SJCRH30 (cell line): Measurements from ENCODE around the gene TCP10L. TPM values are rescaled to one million over a fixed set of nuclear protein-coding genes. Genes with fewer than 3 reads are reported as not detected.

Source experiments
- DNase-seq, 2 experiments: peaks; one replicate each; pipeline ENCODE4 v3.0.0-alpha.2; 2015 to 2020
- H3K27ac ChIP-seq: fragments of 250-450 bp; sonication (Bioruptor Pico); 2 replicates; pipeline ENCODE4 v1.5.1; 2020; ENCODE audit warnings: mild to moderate bottlenecking, moderate library complexity
- H3K27me3 ChIP-seq: fragments of 250-450 bp; sonication (Bioruptor Pico); 2 replicates; pipeline ENCODE4 v1.5.1; 2020; ENCODE audit warnings: mild to moderate bottlenecking, moderate library complexity
- H3K36me3 ChIP-seq: fragments of 250-450 bp; sonication (Bioruptor Pico); 2 replicates; pipeline ENCODE4 v1.5.1; 2020; ENCODE audit warnings: mild to moderate bottlenecking, moderate library complexity
- H3K4me1 ChIP-seq: fragments of 250-450 bp; sonication (Bioruptor Pico); 2 replicates; pipeline ENCODE4 v1.5.1; 2020; ENCODE audit warnings: mild to moderate bottlenecking, moderate library complexity
- H3K4me3 ChIP-seq: fragments of 250-450 bp; sonication (Bioruptor Pico); 2 replicates; pipeline ENCODE4 v1.5.1; 2020; ENCODE audit warnings: mild to moderate bottlenecking, moderate library complexity
- H3K9me3 ChIP-seq: fragments of 250-450 bp; sonication (Bioruptor Pico); replicated peaks from 2 replicates; pipeline ENCODE4 v1.5.1; 2020; ENCODE audit warnings: mild to moderate bottlenecking, moderate library complexity
- total RNA-seq: library from RNA; depleted of rRNA; stranded (reverse); fragments of >200 nt; shearing (Covaris generic); gene quantifications from 2 replicates; pipeline ENCODE4 v1.2.3, GENCODE V29; 2014

Gene TCP10L
- total RNA-seq, 1 experiment from 2014 or later, result not detected

DNA sequence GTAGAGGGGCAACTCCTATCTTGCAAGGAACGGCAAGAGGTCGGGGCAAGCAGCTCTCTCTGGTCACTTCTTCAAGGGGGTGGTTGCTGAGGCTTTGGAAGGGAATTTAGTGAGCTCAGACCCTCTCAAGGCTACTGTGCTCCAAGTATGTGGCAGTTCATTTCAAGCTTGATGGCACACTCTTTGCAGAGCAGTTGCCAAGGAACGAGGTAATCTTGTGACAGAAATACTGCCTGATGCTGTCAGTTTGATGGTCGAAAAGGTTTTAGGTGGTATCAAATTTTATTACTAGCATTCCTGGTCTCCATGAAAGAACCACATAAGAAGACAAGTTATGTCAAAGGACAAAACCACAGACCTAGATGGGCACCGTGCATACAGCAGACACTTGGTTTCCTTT is 13.8 kb upstream of the TCP10L start:
- no peaks in the 10 kb centered on the region for H3K27me3 ChIP-seq
- no peaks in the 10 kb centered on the region for H3K4me1 ChIP-seq
- H3K9me3 ChIP-seq, result no peaks in the 10 kb centered on the region
- no peak overlapping the region for H3K4me3 ChIP-seq
- H3K36me3 ChIP-seq, result peaks cover 5% of the 10 kb centered on the region; the same call in 1 of the 2 replicates
- no peak overlapping the region for H3K27ac ChIP-seq
- no peak for DNase-seq

DNA sequence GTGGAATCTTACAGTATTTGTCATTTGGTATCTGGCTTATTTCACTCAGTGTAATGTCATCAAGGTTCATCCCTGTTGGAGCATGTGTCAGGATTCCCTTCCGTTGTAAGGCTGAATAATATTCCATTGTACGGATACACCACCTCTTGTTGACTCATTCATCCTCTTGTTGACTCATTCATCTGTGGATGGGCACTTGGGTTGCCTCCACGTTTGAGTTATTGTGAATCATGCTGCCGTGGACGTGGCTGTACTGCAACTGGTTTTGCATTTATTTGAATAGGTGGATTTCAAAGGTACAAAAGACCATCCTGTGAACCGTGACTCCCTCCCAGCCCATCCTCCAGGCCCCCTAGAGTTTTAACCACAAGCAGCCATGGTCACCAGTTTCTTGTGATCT is 11.9 kb upstream of the TCP10L start:
- Histone ChIP-seq H3K4me1 (peaks cover 7% of the 10 kb centered on the region; the same call in 1 of the 2 replicates), H3K27ac (no peak overlapping the region), H3K27me3 (no peaks in the 10 kb centered on the region), H3K9me3 (no peaks in the 10 kb centered on the region), H3K36me3 (peaks cover 2% of the 10 kb centered on the region; the same call in 1 of the 2 replicates), H3K4me3 (no peak overlapping the region)
- DNase-seq, result no peak

DNA sequence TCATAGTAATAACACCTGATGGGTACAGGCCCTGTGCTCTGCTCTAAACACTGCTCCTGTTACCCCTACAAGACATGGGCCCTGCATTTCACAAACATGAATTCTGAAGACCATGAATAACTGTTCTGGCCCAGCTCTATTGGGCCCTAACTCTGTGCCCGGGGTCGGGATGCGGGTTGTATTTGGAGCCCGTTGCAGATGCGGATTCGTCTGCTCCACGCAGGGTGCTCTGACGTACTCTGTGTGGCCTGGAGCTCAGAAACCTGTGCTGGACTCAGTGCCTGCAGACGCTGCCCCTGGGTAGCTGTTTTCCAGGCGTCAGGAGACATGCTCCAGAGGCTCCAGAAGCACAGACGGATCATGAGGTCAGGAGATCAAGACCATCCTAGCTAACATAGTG is 10.1 kb upstream of the TCP10L start:
- Histone ChIP-seq H3K4me3 (no peak overlapping the region), H3K36me3 (peaks cover 2% of the 10 kb centered on the region; the same call in 1 of the 2 replicates), H3K27me3 (no peaks in the 10 kb centered on the region), H3K27ac (no peak overlapping the region), H3K4me1 (peaks cover 7% of the 10 kb centered on the region; the same call in 1 of the 2 replicates), H3K9me3 (no peaks in the 10 kb centered on the region)
- DNase-seq, result no peak

DNA sequence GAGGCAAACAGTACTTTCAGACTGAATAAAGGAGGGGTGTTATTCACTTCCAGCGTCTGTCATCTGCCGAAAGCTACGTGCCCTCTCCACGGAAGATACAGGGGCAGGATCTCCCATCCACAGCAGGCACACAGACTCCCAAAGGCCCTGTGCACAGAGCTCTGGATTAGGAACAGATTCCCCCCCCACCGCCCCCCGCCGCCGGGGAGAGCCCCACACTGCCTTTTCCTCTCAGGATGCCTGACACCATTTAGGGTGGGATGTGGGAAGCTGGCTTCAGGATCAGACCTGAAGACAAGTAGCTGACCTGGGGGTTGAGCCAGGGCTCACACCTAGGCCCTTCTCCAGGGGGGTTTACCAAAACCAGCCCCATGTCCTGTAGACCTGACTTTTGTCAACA is 8.4 kb upstream of the TCP10L start:
- no peak overlapping the region for H3K4me3 ChIP-seq
- DNase-seq, result no peak
- H3K36me3 ChIP-seq, result no peaks in the 10 kb centered on the region
- peaks cover 7% of the 10 kb centered on the region; the same call in 1 of the 2 replicates for H3K4me1 ChIP-seq
- H3K27me3 ChIP-seq, result no peaks in the 10 kb centered on the region
- H3K9me3 ChIP-seq, result no peaks in the 10 kb centered on the region
- no peak overlapping the region for H3K27ac ChIP-seq

DNA sequence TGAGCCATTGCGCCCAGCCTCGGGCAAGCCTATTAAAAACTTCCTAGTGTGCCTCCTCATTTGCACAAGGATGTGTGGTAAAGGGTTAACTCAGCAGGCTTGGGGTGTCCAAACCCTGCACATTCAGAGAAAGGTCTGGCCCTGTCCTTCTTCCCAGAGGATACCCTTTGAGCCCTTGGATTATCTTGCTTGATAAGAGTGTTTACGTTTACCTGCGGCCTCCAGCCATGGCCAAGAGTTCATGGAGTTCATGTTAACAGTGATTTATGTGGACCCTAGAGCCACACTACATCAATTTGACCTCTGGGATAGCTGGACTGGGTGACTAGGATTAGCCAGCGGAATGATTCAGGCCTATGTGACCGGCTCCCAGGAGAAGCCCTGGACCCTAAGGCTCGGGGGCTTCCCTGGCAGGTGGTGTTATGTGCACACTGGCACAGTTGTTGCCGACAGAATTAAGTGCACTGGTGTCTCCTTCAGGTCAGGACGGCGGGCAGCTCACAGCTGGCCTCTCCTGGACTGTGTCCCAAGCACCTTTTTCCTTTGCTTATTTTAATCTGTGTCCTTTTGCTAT is 7.7 kb upstream of the TCP10L start:
- Histone ChIP-seq H3K36me3 (no peaks in the 10 kb centered on the region), H3K27me3 (no peaks in the 10 kb centered on the region), H3K9me3 (no peaks in the 10 kb centered on the region), H3K27ac (no peak overlapping the region), H3K4me3 (no peak overlapping the region), H3K4me1 (peaks cover 7% of the 10 kb centered on the region; the same call in 1 of the 2 replicates)
- peak; percentile 21 to 49 for DNase-seq

DNA sequence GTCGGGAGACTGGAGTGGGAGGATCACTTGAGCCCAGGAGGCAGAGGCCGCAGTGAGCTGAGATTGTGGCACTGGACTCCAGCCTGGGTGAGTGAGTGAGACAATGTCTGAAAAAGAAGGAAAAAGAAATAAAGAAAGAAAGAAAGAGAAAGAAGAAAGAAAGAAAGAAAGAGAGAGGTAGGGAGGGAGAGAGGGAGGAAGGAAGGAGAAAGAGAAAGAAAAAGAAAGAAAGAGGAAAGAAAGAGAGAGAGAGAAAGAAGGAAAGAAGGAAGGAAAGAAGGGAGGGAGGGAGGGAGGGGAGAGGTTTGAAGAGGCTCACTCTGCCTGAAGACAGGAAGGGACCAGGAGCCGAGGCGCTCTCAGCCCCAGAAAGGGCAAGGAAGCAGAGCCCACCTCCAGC is 4.8 kb upstream of the TCP10L start:
- no peaks in the 10 kb centered on the region for H3K36me3 ChIP-seq
- no peak for DNase-seq
- no peaks in the 10 kb centered on the region for H3K27me3 ChIP-seq
- H3K4me3 ChIP-seq, result no peak overlapping the region
- peaks cover 7% of the 10 kb centered on the region; the same call in 1 of the 2 replicates for H3K4me1 ChIP-seq
- H3K27ac ChIP-seq, result no peak overlapping the region
- H3K9me3 ChIP-seq, result no peaks in the 10 kb centered on the region

DNA sequence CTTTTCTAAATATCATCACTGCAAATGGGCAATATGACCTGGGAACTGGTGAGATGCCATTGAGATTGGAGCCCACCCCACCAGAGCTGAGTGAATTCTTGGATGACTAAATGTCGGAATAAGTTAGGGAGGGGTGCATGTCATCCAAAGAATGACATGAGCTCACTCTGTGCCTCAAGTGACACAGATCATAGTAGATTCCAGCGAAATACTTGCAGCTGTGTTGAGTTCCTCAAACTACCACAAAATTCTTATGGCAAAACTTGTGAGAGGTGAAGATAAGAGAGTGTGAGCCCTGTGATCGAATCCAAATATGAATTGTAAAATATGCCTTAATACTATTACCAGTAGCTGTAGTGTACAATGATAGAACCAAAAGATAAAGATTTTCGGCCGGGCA is 2.3 kb upstream of the TCP10L start:
- Histone ChIP-seq H3K27ac (no peak overlapping the region), H3K9me3 (no peaks in the 10 kb centered on the region), H3K27me3 (no peaks in the 10 kb centered on the region), H3K4me3 (no peak overlapping the region), H3K36me3 (no peaks in the 10 kb centered on the region), H3K4me1 (no peaks in the 10 kb centered on the region)
- no peak for DNase-seq

DNA sequence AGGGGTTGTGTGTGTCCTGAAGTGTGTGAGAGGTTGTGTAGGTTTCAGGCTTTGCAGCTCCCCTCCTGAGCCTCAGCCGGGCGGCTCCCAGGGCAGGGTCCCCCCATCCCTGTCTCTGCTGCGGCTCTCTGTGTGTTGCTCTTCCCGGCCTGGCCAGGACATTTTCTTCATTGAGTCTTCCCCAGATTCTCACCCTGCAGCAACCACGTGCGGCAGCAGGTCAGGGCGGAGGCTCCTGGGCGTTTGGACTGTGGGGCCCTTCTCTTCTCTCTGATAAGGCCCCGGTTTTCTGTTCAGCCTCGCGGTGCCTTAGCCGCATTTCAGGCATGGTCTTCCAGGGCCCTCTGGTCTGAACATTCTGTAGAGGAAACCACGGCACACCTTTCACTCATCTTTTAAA is 1.8 kb upstream of the TCP10L start:
- H3K4me1 ChIP-seq, result no peaks in the 10 kb centered on the region
- no peak overlapping the region for H3K4me3 ChIP-seq
- H3K27me3 ChIP-seq, result no peaks in the 10 kb centered on the region
- H3K36me3 ChIP-seq, result no peaks in the 10 kb centered on the region
- no peak overlapping the region for H3K27ac ChIP-seq
- H3K9me3 ChIP-seq, result no peaks in the 10 kb centered on the region
- DNase-seq, result no peak

DNA sequence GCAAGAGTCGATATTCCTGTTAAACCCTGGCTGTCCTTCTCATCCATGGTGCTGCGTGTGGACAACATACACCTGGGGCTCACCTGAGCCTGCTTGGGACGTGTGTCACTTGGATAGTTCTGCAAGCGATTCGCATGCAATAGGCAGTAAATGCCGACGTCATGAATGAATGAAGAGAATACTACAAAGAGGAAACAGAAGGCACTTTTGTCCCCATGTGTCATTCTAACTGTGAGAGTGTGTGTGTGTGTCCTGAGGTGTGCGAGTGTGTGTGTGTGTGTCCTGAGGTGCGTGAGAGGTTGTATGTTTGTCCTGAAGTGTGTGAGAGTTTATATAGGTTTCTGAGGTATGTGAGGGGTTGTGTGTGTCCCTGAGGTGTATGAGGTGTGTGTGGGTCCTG is 647 bp upstream of the TCP10L start:
- Histone ChIP-seq H3K4me1 (no peaks in the 10 kb centered on the region), H3K9me3 (no peaks in the 10 kb centered on the region), H3K36me3 (no peaks in the 10 kb centered on the region)

DNA sequence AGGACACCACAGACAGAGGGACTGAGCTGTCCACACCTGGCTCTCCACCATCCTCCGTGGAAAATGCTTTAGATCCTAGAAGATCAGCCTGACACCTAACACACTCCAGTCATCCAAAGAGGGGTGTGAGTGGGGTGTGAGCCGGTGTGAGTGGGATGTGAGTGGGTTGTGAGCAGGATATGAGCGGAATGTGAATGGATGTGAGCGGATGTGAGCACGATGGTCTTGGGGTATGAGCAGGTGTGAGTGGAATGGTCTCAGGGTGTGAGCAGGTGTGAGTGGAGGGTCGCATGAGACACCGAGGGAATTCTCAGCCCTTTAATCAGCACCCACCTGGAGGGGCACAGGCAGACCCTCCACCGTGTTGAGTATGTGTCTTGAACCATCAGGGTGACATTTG is 851 bp downstream of the TCP10L start:
- no peaks in the 10 kb centered on the region for H3K27me3 ChIP-seq
- no peak for DNase-seq
- no peaks in the 10 kb centered on the region for H3K36me3 ChIP-seq
- no peaks in the 10 kb centered on the region for H3K4me1 ChIP-seq
- H3K9me3 ChIP-seq, result no peaks in the 10 kb centered on the region
- no peak overlapping the region for H3K27ac ChIP-seq
- H3K4me3 ChIP-seq, result no peak overlapping the region

More for the DNA sequence above, 647 bp upstream of the TCP10L start:
- H3K4me3 ChIP-seq, result no peak overlapping the region
- no peak for DNase-seq
- no peak overlapping the region for H3K27ac ChIP-seq
- no peaks in the 10 kb centered on the region for H3K27me3 ChIP-seq

DNA sequence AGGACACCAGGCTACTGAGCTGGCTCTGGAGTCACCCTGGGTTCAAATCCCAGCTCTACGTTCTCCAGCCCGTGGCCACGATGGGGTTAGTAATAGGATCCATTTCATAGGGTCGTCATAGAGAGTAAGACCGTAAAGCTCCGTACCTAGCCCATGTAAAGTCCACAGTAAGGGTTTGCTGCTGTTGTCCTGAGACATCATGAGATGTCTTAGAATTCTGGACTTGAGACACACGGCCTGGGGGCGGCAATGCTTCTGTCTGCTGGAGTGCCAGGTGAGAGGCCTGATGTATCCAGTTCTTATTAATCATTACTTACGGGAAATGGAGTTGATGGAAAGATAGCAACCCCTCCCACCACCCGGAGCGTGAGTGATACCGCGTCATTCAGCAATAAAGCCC is 3.6 kb downstream of the TCP10L start:
- Histone ChIP-seq H3K36me3 (no peaks in the 10 kb centered on the region), H3K9me3 (no peaks in the 10 kb centered on the region), H3K27ac (no peak overlapping the region), H3K4me1 (no peaks in the 10 kb centered on the region), H3K27me3 (no peaks in the 10 kb centered on the region), H3K4me3 (no peak overlapping the region)
- DNase-seq, result no peak

DNA sequence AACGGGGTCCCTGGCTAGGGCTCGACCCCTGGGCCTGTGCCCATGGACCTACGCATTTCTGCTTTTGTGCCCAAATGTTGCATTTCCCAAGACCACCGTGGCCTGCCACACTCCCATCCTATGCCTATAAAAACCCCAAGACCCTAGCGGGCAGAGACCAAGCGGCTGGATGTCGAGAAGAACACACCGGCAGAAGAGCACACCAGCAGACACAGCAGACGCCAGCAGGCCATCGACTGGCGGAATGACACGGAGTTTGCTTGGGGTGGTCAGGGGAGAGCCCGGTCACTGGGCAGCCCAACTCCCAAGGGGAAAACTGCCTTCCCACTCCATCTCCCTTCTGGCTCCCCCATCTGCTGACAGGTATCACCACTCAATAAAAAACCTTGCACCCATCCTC is 4.4 kb downstream of the TCP10L start:
- Histone ChIP-seq H3K36me3 (no peaks in the 10 kb centered on the region), H3K9me3 (no peaks in the 10 kb centered on the region), H3K27ac (no peak overlapping the region), H3K27me3 (no peaks in the 10 kb centered on the region), H3K4me1 (no peaks in the 10 kb centered on the region), H3K4me3 (no peak overlapping the region)
- DNase-seq, result no peak

DNA sequence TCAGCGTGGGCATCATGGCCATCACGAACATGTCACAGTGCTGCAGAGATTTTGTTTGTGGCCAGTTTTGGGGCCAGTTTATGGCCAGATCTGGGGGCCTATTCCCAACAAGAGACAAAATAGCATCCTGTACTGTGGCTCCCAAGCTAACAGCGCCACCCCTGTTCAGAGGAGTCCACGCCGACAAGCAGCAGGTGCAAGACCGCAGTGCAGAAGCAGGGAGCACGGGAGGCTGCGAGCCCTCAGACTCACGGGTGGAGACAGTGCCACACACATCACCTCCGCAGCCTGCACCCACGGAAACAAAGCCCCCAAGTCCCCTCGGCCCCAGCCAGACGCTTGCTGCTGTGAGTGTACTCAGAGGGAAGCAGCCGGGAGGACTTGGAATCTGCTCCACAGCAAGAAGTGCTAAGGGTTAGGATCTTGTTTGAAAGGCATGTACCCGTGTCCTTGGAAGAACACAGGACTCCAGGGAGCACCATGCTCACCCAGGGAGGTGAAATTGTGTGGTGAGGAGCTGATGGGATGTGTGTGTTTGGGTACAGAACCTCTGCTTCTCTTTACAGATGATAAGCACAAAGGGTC is 7.1 kb downstream of the TCP10L start:
- peaks cover 13% of the 10 kb centered on the region for H3K27me3 ChIP-seq
- H3K4me1 ChIP-seq, result no peaks in the 10 kb centered on the region
- DNase-seq, result peak; percentile 39 to 52
- no peaks in the 10 kb centered on the region for H3K9me3 ChIP-seq
- H3K36me3 ChIP-seq, result no peaks in the 10 kb centered on the region
- no peak overlapping the region for H3K27ac ChIP-seq
- no peak overlapping the region for H3K4me3 ChIP-seq

DNA sequence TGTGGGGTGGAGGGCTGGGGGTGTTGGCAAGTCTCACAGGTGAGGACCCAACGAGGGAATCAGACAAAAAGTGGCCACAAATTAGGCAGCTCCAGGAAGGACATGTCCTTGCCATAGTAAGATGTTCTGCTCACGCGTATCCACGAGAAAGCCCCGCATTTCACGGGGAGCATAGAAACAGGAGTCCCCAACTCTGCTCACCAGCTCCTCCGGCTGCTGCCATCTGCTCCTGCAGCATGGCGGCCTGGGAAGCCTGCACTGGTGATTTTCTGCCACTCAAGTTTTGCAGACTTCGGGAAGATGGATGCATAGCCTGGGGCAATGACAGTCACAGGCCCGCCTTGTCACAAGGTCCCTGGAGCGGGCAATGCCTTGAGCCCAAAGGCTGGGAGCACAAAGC is 9.3 kb downstream of the TCP10L start:
- no peaks in the 10 kb centered on the region for H3K4me1 ChIP-seq
- H3K9me3 ChIP-seq, result no peaks in the 10 kb centered on the region
- H3K36me3 ChIP-seq, result no peaks in the 10 kb centered on the region
- peaks cover 13% of the 10 kb centered on the region for H3K27me3 ChIP-seq
- no peak overlapping the region for H3K27ac ChIP-seq
- DNase-seq, result no peak
- no peak overlapping the region for H3K4me3 ChIP-seq

DNA sequence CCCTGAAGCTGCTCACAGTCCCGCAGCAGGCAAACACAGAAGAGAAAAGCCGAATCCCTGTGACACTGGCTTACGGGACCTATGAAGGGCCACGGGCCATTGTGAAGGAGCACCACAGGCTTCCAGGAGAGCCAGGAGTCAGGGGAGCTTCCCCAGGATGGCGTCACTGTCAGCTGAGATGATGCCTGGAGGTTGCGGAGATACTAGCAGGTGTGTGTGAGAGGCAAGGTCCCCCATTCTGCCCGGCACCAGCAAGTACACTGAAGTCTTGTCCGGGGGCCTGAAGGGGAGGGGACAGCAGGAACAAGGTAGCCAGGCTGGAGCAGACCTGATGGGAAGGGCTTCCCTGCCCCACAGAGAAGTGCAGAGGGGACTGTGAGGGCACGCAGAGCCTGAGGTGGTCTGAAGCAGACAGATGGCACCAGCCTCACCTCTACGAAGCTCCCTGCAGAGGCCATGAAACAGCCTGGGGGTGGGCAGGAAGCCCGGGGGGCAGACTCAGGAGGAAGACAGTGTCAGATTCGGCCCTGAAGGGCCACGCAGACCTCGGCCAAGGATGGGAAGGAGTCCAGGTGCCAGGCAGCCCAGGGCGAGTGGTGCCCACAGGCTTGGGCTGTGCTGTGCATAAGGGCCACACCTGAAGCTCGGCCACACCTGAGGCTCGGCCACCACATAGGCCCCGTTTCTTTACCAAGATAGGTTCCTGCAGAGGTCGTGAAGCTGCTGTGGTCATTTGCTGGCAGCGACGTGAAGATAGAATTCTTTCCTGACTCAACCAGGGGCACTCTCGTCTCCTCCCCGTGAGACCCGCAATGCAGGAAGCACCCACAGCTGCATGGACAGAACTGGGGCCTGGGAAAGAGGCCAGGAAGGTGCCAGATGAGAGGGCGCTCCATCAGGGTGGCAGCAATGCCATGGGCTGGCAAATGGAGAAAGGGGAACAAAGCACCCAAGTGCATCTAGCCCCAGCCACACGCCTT is 10.1 kb downstream of the TCP10L start:
- H3K9me3 ChIP-seq, result no peaks in the 10 kb centered on the region
- no peaks in the 10 kb centered on the region for H3K36me3 ChIP-seq
- H3K4me3 ChIP-seq, result no peak overlapping the region
- no peak for DNase-seq
- H3K27ac ChIP-seq, result no peak overlapping the region
- H3K4me1 ChIP-seq, result no peaks in the 10 kb centered on the region
- H3K27me3 ChIP-seq, result peaks cover 13% of the 10 kb centered on the region
